WTC11 (cell line): ENCODE measurements around the gene TBRG4. TPM values are rescaled to one million over a fixed set of nuclear protein-coding genes. Genes with fewer than 3 reads are reported as not detected.

Source experiments
- ATAC-seq: fragments of 200-7000 bp; cut with Tn5 transposase; 2 replicates; pipeline ENCODE4 v1.10.0; 2021; ENCODE audit warnings: mild to moderate bottlenecking, moderate library complexity
- CTCF ChIA-PET: fragments of 300-600 bp; sonication (Branson Sonifier 250); formaldehyde crosslinking; loops from one replicate; lab custom pipeline; 2021; ENCODE audit warnings: antibody characterized with exemption; lab: Charles Lee
- POLR2A ChIA-PET: fragments of 350-600 bp; sonication (Branson Sonifier 250); formaldehyde crosslinking; loops from one replicate; lab custom pipeline; 2021; ENCODE audit warnings: antibody characterized with exemption; lab: Charles Lee
- DNase-seq: peaks from one replicate; pipeline ENCODE4 v3.0.0; 2021; ENCODE audit warnings: low spot score
- H3K27ac Mint-ChIP-seq: 2 replicates; pipeline ENCODE4 v1.8.0; 2021; ENCODE audit warnings: mixed read lengths
- H3K27me3 Mint-ChIP-seq: 2 replicates; pipeline ENCODE4 v1.8.0; 2021; ENCODE audit warnings: low read depth, mild to moderate bottlenecking, moderate library complexity, mixed read lengths
- H3K36me3 Mint-ChIP-seq: 2 replicates; pipeline ENCODE4 v1.8.0; 2021; ENCODE audit warnings: mixed read lengths
- H3K4me1 Mint-ChIP-seq: 2 replicates; pipeline ENCODE4 v1.8.0; 2022; ENCODE audit warnings: mixed read lengths
- H3K4me3 Mint-ChIP-seq: 2 replicates; pipeline ENCODE4 v1.8.0; 2021; ENCODE audit warnings: mild to moderate bottlenecking, moderate library complexity, mixed read lengths
- H3K9me3 Mint-ChIP-seq: 2 replicates; pipeline ENCODE4 v1.8.0; 2021; ENCODE audit warnings: mixed read lengths
- AFF4 ChIP-seq: sonication (generic); formaldehyde crosslinking; IDR thresholded peaks from 2 replicates; pipeline ENCODE4 v1.8.1; 2023; ENCODE audit warnings: mild to moderate bottlenecking, missing genetic modification reagents, borderline replicate concordance
- AR ChIP-seq: fragments of 250-450 bp; sonication (Bioruptor Pico); IDR thresholded peaks from 2 replicates; pipeline ENCODE4 v1.9.0; 2021; ENCODE audit warnings: mild to moderate bottlenecking
- CDX4 ChIP-seq: fragments of 250-450 bp; sonication (Bioruptor Pico); IDR thresholded peaks from 2 replicates; pipeline ENCODE4 v1.9.0; 2021; ENCODE audit warnings: moderate library complexity, mild to moderate bottlenecking, inconsistent platforms, borderline replicate concordance
- CREB1 ChIP-seq: sonication (generic); formaldehyde crosslinking; IDR thresholded peaks from 2 replicates; pipeline ENCODE4 v1.8.0; 2023; ENCODE audit warnings: mild to moderate bottlenecking, missing genetic modification reagents
- FOXJ3 ChIP-seq: sonication (generic); formaldehyde crosslinking; IDR thresholded peaks from 2 replicates; pipeline ENCODE4 v1.9.0; 2021; ENCODE audit warnings: missing genetic modification reagents, mild to moderate bottlenecking, borderline replicate concordance
- FOXP4 ChIP-seq: sonication (generic); formaldehyde crosslinking; IDR thresholded peaks from 2 replicates; pipeline ENCODE4 v1.8.0; 2022; ENCODE audit warnings: mild to moderate bottlenecking, missing genetic modification reagents
- GTF2I ChIP-seq: fragments of 250-450 bp; sonication (Bioruptor Pico); conservative IDR thresholded peaks from 2 replicates; pipeline ENCODE4 v1.4.0; 2021; ENCODE audit warnings: mild to moderate bottlenecking
- HMGA2 ChIP-seq: fragments of 250-450 bp; sonication (Bioruptor Pico); IDR thresholded peaks from 2 replicates; pipeline ENCODE4 v1.4.0; 2021; ENCODE audit warnings: mild to moderate bottlenecking, moderate library complexity
- JUN ChIP-seq: sonication (generic); formaldehyde crosslinking; IDR thresholded peaks from 2 replicates; pipeline ENCODE4 v1.8.0; 2023; ENCODE audit warnings: mild to moderate bottlenecking, missing genetic modification reagents
- MAX ChIP-seq: sonication (generic); formaldehyde crosslinking; IDR thresholded peaks from 2 replicates; pipeline ENCODE4 v1.8.0; 2022; ENCODE audit warnings: mild to moderate bottlenecking, missing genetic modification reagents
- MXD4 ChIP-seq: fragments of 250-450 bp; sonication (Bioruptor Pico); IDR thresholded peaks from 2 replicates; pipeline ENCODE4 v1.8.0; 2021; ENCODE audit warnings: mild to moderate bottlenecking, moderate library complexity, borderline replicate concordance
- TEAD4 ChIP-seq: sonication (generic); formaldehyde crosslinking; IDR thresholded peaks from 2 replicates; pipeline ENCODE4 v1.8.0; 2022; ENCODE audit warnings: mild to moderate bottlenecking, missing genetic modification reagents
- ZNF512 ChIP-seq: sonication (generic); formaldehyde crosslinking; IDR thresholded peaks from 2 replicates; pipeline ENCODE4 v1.8.1; 2022; ENCODE audit warnings: missing genetic modification reagents, borderline replicate concordance
- total RNA-seq: library from RNA; stranded (reverse); gene quantifications from 3 replicates; pipeline ENCODE4 v1.2.3, GENCODE V29; 2021
- TF ChIP-seq, protein P1 (sequence below): sonication (generic); formaldehyde crosslinking; IDR thresholded peaks from 2 replicates; pipeline ENCODE4 v1.8.1; 2023; ENCODE audit warnings: mild to moderate bottlenecking, missing genetic modification reagents
- TF ChIP-seq, protein P2 (sequence below): sonication (generic); formaldehyde crosslinking; IDR thresholded peaks from 2 replicates; pipeline ENCODE4 v1.8.1; 2022; ENCODE audit warnings: low read depth, missing genetic modification reagents, borderline replicate concordance
- TF ChIP-seq, protein P3 (sequence below): sonication (generic); formaldehyde crosslinking; IDR thresholded peaks from 2 replicates; pipeline ENCODE4 v1.8.1; 2022; ENCODE audit warnings: low read depth, mild to moderate bottlenecking, moderate library complexity, missing genetic modification reagents, borderline replicate concordance
- TF ChIP-seq, protein P4 (sequence below): sonication (generic); formaldehyde crosslinking; IDR thresholded peaks from 2 replicates; pipeline ENCODE4 v1.8.1; 2023; ENCODE audit warnings: mild to moderate bottlenecking, moderate library complexity, missing genetic modification reagents
- TF ChIP-seq, protein P5 (sequence below): sonication (generic); formaldehyde crosslinking; IDR thresholded peaks from 2 replicates; pipeline ENCODE4 v1.8.0; 2022; ENCODE audit warnings: mild to moderate bottlenecking, missing genetic modification reagents

The TBRG4 gene
- total RNA-seq, 1 experiment from 2014 or later: 167 TPM

- CTCF ChIA-PET: no interaction called here
- DNase-seq (no peak), ATAC-seq (no peak)
- POLR2A ChIA-PET: no interaction called here
- H3K36me3 Mint-ChIP-seq: no peaks in the 10 kb centered on the region
- H3K4me1 Mint-ChIP-seq: no peaks in the 10 kb centered on the region
- no peaks in the 10 kb centered on the region for H3K9me3 Mint-ChIP-seq
- H3K4me3 Mint-ChIP-seq: no peak overlapping the region
- no peak overlapping the region for H3K27ac Mint-ChIP-seq
- H3K27me3 Mint-ChIP-seq: no peaks in the 10 kb centered on the region
- TF ChIP-seq, protein P1, sequence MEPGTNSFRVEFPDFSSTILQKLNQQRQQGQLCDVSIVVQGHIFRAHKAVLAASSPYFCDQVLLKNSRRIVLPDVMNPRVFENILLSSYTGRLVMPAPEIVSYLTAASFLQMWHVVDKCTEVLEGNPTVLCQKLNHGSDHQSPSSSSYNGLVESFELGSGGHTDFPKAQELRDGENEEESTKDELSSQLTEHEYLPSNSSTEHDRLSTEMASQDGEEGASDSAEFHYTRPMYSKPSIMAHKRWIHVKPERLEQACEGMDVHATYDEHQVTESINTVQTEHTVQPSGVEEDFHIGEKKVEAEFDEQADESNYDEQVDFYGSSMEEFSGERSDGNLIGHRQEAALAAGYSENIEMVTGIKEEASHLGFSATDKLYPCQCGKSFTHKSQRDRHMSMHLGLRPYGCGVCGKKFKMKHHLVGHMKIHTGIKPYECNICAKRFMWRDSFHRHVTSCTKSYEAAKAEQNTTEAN: no peak
- TF ChIP-seq FOXP4 (CRISPR knock-in tag) (no peak), CDX4 (CRISPR knock-in tag) (no peak), CREB1 (CRISPR knock-in tag) (no peak), TEAD4 (no peak), MAX (CRISPR knock-in tag) (no peak), AFF4 (CRISPR knock-in tag) (no peak), GTF2I (CRISPR knock-in tag) (no peak), MXD4 (CRISPR knock-in tag) (no peak), JUN (CRISPR knock-in tag) (no peak), FOXJ3 (CRISPR knock-in tag) (no peak), AR (CRISPR knock-in tag) (no peak), HMGA2 (CRISPR knock-in tag) (no peak), ZNF512 (CRISPR knock-in tag) (no peak)
- TF ChIP-seq, protein P2, sequence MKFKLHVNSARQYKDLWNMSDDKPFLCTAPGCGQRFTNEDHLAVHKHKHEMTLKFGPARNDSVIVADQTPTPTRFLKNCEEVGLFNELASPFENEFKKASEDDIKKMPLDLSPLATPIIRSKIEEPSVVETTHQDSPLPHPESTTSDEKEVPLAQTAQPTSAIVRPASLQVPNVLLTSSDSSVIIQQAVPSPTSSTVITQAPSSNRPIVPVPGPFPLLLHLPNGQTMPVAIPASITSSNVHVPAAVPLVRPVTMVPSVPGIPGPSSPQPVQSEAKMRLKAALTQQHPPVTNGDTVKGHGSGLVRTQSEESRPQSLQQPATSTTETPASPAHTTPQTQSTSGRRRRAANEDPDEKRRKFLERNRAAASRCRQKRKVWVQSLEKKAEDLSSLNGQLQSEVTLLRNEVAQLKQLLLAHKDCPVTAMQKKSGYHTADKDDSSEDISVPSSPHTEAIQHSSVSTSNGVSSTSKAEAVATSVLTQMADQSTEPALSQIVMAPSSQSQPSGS (CRISPR knock-in tag): no peak
- TF ChIP-seq, protein P3, sequence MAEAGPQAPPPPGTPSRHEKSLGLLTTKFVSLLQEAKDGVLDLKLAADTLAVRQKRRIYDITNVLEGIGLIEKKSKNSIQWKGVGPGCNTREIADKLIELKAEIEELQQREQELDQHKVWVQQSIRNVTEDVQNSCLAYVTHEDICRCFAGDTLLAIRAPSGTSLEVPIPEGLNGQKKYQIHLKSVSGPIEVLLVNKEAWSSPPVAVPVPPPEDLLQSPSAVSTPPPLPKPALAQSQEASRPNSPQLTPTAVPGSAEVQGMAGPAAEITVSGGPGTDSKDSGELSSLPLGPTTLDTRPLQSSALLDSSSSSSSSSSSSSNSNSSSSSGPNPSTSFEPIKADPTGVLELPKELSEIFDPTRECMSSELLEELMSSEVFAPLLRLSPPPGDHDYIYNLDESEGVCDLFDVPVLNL (CRISPR knock-in tag): no peak
- TF ChIP-seq, protein P4, sequence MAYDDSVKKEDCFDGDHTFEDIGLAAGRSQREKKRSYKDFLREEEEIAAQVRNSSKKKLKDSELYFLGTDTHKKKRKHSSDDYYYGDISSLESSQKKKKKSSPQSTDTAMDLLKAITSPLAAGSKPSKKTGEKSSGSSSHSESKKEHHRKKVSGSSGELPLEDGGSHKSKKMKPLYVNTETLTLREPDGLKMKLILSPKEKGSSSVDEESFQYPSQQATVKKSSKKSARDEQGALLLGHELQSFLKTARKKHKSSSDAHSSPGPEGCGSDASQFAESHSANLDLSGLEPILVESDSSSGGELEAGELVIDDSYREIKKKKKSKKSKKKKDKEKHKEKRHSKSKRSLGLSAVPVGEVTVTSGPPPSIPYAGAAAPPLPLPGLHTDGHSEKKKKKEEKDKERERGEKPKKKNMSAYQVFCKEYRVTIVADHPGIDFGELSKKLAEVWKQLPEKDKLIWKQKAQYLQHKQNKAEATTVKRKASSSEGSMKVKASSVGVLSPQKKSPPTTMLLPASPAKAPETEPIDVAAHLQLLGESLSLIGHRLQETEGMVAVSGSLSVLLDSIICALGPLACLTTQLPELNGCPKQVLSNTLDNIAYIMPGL (CRISPR knock-in tag): no peak
- TF ChIP-seq, protein P5, sequence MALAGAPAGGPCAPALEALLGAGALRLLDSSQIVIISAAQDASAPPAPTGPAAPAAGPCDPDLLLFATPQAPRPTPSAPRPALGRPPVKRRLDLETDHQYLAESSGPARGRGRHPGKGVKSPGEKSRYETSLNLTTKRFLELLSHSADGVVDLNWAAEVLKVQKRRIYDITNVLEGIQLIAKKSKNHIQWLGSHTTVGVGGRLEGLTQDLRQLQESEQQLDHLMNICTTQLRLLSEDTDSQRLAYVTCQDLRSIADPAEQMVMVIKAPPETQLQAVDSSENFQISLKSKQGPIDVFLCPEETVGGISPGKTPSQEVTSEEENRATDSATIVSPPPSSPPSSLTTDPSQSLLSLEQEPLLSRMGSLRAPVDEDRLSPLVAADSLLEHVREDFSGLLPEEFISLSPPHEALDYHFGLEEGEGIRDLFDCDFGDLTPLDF (CRISPR knock-in tag): no peak
Observed at GRCh38 chr7:45129906-45130305, 18.4 kb upstream of the TBRG4 start.
